K562 (cell line): Measurements from ENCODE around the gene UQCRC1. TPM values are rescaled to one million over a fixed set of nuclear protein-coding genes. Genes with fewer than 3 reads are reported as not detected.

Source experiments
- ATAC-seq: fragments of 200-7000 bp; cut with Tn5 transposase; 3 replicates; pipeline ENCODE4 v1.9.1; 2020; ENCODE audit warnings: moderate library complexity
- BruUV-seq: library from RNA; stranded (reverse); fragments of 400-500 nt; replicated peaks from 2 replicates; lab custom pipeline; 2021; lab: Mats Ljungman, UMichigan
- CTCF ChIA-PET: fragments of 300-600 bp; formaldehyde crosslinking; extraction: SDS; loops from one replicate; lab custom pipeline; 2021; ENCODE audit warnings: low intra/inter-chr PET ratio; lab: Yijun Ruan, JAX
- POLR2A ChIA-PET: fragments of 300-600, 350-650 bp; sonication (Branson Sonifier 250); formaldehyde crosslinking; extraction: SDS; loops from one replicate; lab custom pipeline; 2021; ENCODE audit warnings: antibody characterized with exemption, inconsistent platforms; lab: Yijun Ruan, JAX
- DNase-seq, 4 experiments: peaks; one replicate each; pipeline versions ENCODE4 v3.0.0 to v3.0.0-alpha.2; 2011 to 2018; ENCODE audit warnings: low spot score in 3 of 4, mixed read lengths in 3 of 4; ENCODE audit errors: extremely low read depth in 1 of 4
- FAIRE-seq: peaks from 2 replicates; lab custom pipeline; 2011; peaks lifted over from hg19 to GRCh38; lab: Jason Lieb, UNC
- H2AFZ ChIP-seq: 2 replicates; pipeline ENCODE4 v1.6.0; 2011; ENCODE audit warnings: low read depth, low read length, control low read depth, inconsistent platforms
- H3K27ac ChIP-seq: fragments of 200-600 bp; 3 replicates; pipeline ENCODE4 v1.8.0; 2011; ENCODE audit warnings: low read depth, mild to moderate bottlenecking, control low read depth, inconsistent platforms, low read length, moderate library complexity, mixed read lengths; ENCODE audit errors: extremely low read depth
- H3K27me3 ChIP-seq, 2 experiments: fragments of 300-600 bp in 1 of 2; 2 replicates in 1 of 2; 3 replicates in 1 of 2; pipeline versions ENCODE4 v1.6.0 to v1.8.0; 2011; ENCODE audit warnings: inconsistent platforms in 2 of 2, low read length in 2 of 2, mild to moderate bottlenecking in 1 of 2, mixed read lengths in 1 of 2, moderate library complexity in 1 of 2; ENCODE audit not compliant: control insufficient read depth in 2 of 2, insufficient read depth in 2 of 2
- H3K36me3 ChIP-seq: fragments of 300-600 bp; 3 replicates; pipeline ENCODE4 v1.8.0; 2011; ENCODE audit warnings: mild to moderate bottlenecking, low read length, inconsistent platforms; ENCODE audit not compliant: control insufficient read depth, insufficient read depth
- H3K4me1 ChIP-seq, 2 experiments: fragments of 200-600 bp in 1 of 2; replicated peaks in 1 of 2; 2 replicates in 1 of 2; 3 replicates in 1 of 2; pipeline versions ENCODE4 v1.5.1 to v1.8.0; 2011; ENCODE audit warnings: inconsistent platforms in 2 of 2, low read length in 2 of 2, mild to moderate bottlenecking in 1 of 2, mixed read lengths in 1 of 2, moderate library complexity in 1 of 2; ENCODE audit not compliant: control insufficient read depth in 2 of 2, insufficient read depth in 2 of 2
- H3K4me2 ChIP-seq: 2 replicates; pipeline ENCODE4 v1.6.1; 2011; ENCODE audit warnings: low read length, control low read depth, inconsistent platforms, mixed read lengths; ENCODE audit not compliant: insufficient read depth
- H3K4me3 ChIP-seq: fragments of 200-600 bp; sonication (generic), shearing (Covaris generic); 2 replicates; pipeline ENCODE4 v1.5.1; 2016; ENCODE audit warnings: control low read depth, inconsistent platforms
- H3K79me2 ChIP-seq: fragments of 200-600 bp; 3 replicates; pipeline ENCODE4 v1.8.0; 2011; ENCODE audit warnings: low read length, inconsistent platforms; ENCODE audit not compliant: control insufficient read depth, insufficient read depth
- H3K9ac ChIP-seq, 2 experiments: 2 replicates each; pipeline versions ENCODE4 v1.6.0 to v1.6.1; 2011; ENCODE audit warnings: low read depth in 2 of 2, low read length in 2 of 2, control low read depth in 1 of 2, inconsistent platforms in 1 of 2, mild to moderate bottlenecking in 1 of 2, mixed read lengths in 1 of 2; ENCODE audit not compliant: insufficient read depth in 1 of 2
- H3K9me1 ChIP-seq: one replicate; pipeline ENCODE4 v1.6.0; 2011; ENCODE audit warnings: inconsistent platforms, mild to moderate bottlenecking, low read length, moderate library complexity; ENCODE audit not compliant: control insufficient read depth, insufficient read depth
- H3K9me3 ChIP-seq: replicated peaks from 2 replicates; pipeline ENCODE4 v1.5.1; 2011; ENCODE audit warnings: low read depth, low read length, inconsistent platforms; ENCODE audit not compliant: control insufficient read depth, insufficient read depth
- H4K20me1 ChIP-seq: replicated peaks from 2 replicates; pipeline ENCODE4 v1.6.1; 2011; ENCODE audit warnings: low read length, inconsistent platforms, mixed read lengths; ENCODE audit not compliant: control insufficient read depth, insufficient read depth
- BCLAF1 ChIP-seq, 2 experiments: fragments of 450-650 bp in 1 of 2; IDR thresholded peaks; 2 replicates each; pipeline ENCODE4 v1.6.1; 2011 to 2017; ENCODE audit warnings: low read depth in 2 of 2, antibody characterized with exemption in 1 of 2, borderline replicate concordance in 1 of 2, low read length in 1 of 2, mild to moderate bottlenecking in 1 of 2, mixed read lengths in 1 of 2; ENCODE audit not compliant: control insufficient read depth in 1 of 2
- BRF1 ChIP-seq: IDR thresholded peaks from 3 replicates; pipeline ENCODE4 v1.6.1; 2011; ENCODE audit warnings: borderline replicate concordance, mild to moderate bottlenecking; ENCODE audit not compliant: insufficient read length; ENCODE audit errors: extremely low read depth
- L3MBTL2 ChIP-seq: fragments of 450-650 bp; IDR thresholded peaks from 2 replicates; pipeline ENCODE4 v1.6.1; 2016; ENCODE audit warnings: mild to moderate bottlenecking, moderate library complexity
- ZNF121 ChIP-seq: sonication (generic); formaldehyde crosslinking; conservative IDR thresholded peaks from 2 replicates; pipeline ENCODE4 v1.8.0; 2022; ENCODE audit warnings: missing genetic modification reagents
- WGBS: fragments of 100-300 bp; shearing (Covaris generic); methylation state at CpG from one replicate; pipeline ENCODE4 v1.1.6; 2016; ENCODE audit warnings: low coverage, mixed read lengths; ENCODE audit not compliant: insufficient coverage; ENCODE audit errors: missing lambda C conversion rate; 5-methylcytosine and 5-hydroxymethylcytosine counted together
- in situ Hi-C: fragments of 300-500 bp; cut with MboI; formaldehyde crosslinking; loops from 4 replicates; pipeline ENCODE4 v1.15.0; 2018; ENCODE audit warnings: inconsistent platforms, mixed read lengths
- intact Hi-C: fragments of 100-400 bp; cut with micrococcal nuclease; formaldehyde crosslinking; loops from 2 replicates; pipeline ENCODE4 v1.14.2; 2022
- polyA plus RNA-seq, 8 experiments: library from polyadenylated mRNA; depleted of rRNA in 4 of 8; stranded (reverse) in 5 of 8; unstranded in 3 of 8; fragments of >200 nt; fragmentation: Nextera tagmentation in 2 of 8; fragmentation: Illumina TruSeq in 1 of 8; extraction: Ambion mirVana in 2 of 8; extraction: Trizol in 1 of 8; gene quantifications; 2 replicates each; pipeline versions ENCODE4 v1.2.1 to v1.2.3, GENCODE V29; 2011 to 2014; ENCODE audit warnings: inconsistent platforms in 1 of 8, missing spikeins in 1 of 8
- total RNA-seq, 7 experiments: library from RNA; depleted of rRNA in 6 of 7; stranded (reverse); fragments of >200 nt in 6 of 7; fragmentation: Illumina TruSeq in 2 of 7; extraction: Trizol in 2 of 7; gene quantifications; 2 replicates each; pipeline versions ENCODE4 v1.2.1 to v1.2.3, GENCODE V29; 2011 to 2021; ENCODE audit warnings: low replicate concordance in 1 of 7
- TF ChIP-seq, protein P1 (sequence below): sonication (generic); formaldehyde crosslinking; IDR thresholded peaks from 2 replicates; pipeline ENCODE4 v1.8.1; 2023; ENCODE audit warnings: mild to moderate bottlenecking, missing genetic modification reagents

The UQCRC1 gene
- total and polyA plus RNA-seq, 9 of the 15 experiments (the other 6 are each of a cell fraction or from before 2014, with no cell fraction given): 125 to 424 (median 268) TPM

DNA sequence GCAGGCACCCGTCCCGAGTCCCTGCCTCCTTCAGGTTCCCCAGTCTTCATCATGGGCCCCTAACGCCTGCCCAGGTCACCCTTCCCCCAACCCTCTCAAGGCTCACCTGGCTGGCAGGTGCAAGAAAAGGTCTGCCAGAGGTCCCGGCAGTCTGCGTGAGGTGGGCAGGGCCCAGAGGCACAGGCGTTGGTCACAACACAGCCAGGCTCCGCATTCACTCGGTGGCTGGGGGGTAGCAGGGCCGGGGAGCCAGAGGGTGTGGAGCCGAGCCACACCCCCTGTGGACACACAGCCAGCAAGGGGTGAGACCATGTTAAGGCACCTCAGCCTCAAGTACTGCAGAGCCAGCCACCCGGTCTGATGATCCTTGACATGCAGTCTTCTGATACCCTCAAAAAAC lies 42.3 kb upstream of the UQCRC1 start:
- FAIRE-seq: no peak
- Histone ChIP-seq H4K20me1 (no peaks in the 10 kb centered on the region), H3K4me3 (no peak overlapping the region), H3K27me3 (no peaks in the 10 kb centered on the region), H3K36me3 (no peaks in the 10 kb centered on the region), H3K4me1 (peaks cover 0 to 20% of the 10 kb centered on the region in 2 experiments; a peak in 2 of 5 replicates), H3K4me2 (no peak overlapping the region), H3K79me2 (no peaks in the 10 kb centered on the region), H3K9me3 (no peaks in the 10 kb centered on the region), H3K9me1 (no peaks in the 10 kb centered on the region), H3K9ac (peak overlapping the region in 1 of 2 experiments; percentile 31; a peak in 1 of 4 replicates), H3K27ac (no peak overlapping the region), H2AFZ (no peak overlapping the region)
- no peak for DNase-seq
- ChIA-PET POLR2A (interaction anchor here (1.2 to 1.3 kb wide), 2 partner anchors 10 to 17 kb away, joined by 5 to 6 read pairs; partner anchors contain the start of gene SLC26A6), CTCF (no interaction called here)
- TF ChIP-seq, protein P1, sequence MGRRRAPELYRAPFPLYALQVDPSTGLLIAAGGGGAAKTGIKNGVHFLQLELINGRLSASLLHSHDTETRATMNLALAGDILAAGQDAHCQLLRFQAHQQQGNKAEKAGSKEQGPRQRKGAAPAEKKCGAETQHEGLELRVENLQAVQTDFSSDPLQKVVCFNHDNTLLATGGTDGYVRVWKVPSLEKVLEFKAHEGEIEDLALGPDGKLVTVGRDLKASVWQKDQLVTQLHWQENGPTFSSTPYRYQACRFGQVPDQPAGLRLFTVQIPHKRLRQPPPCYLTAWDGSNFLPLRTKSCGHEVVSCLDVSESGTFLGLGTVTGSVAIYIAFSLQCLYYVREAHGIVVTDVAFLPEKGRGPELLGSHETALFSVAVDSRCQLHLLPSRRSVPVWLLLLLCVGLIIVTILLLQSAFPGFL (CRISPR knock-in tag): no peak
- TF ChIP-seq BRF1 (no peak), BCLAF1 (IDR thresholded peaks at IDR 0.05; ENCODE audit: borderline replicate concordance in 1 of 2, control insufficient read depth in 1 of 2, low read depth in 2 of 2, low read length in 1 of 2) (no peak), L3MBTL2 (no peak), ZNF121 (CRISPR knock-in tag) (no peak)
- WGBS: 29% methylated on average over 9 of the region's 11 CpGs
- BruUV-seq: no TSS peak
- intact Hi-C loops: no loop called here
- in situ Hi-C loops: no loop called here
- no peak for ATAC-seq
